Hematopoietic multipotent progenitor cell treated with erythropoietin and hydrocortisone succinate and interleukin-3 and kit ligand, for 15 days (in vitro differentiated cells): ENCODE data around the gene BBS7.
A peak's percentile ranks its signal among the peaks of the same experiment; 100 is the strongest.

Experiments used
- DNase-seq: peaks from one replicate; pipeline ENCODE4 v3.0.0-alpha.2; 2015; ENCODE audit warnings: low spot score

Gene BBS7

GRCh38 chr4:121869841-121870822, at the start of gene BBS7:
Gene BBS7, minus strand, starts transcription at chr4:121870474. Its CDS starts 161 bp downstream, at chr4:121870313.
- peak; percentile 90 for DNase-seq

DNA sequence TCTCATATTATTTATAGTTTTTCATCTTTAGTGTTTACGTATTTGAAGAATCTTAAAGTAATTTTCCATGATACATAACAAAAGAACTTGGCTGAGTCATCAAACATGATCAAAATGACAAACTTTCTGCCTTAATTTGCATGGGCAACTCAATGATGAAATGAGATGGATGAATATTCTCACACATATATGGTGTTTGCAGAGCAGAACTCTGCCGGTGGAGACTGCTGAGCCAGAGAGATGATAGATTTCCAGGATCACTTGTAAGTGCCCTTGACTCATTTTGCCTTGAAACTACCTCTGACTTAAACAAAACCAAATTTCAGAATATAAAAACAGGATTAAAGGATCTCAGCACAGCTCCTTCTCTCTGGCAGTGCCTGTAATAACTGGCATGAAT, 43.4 kb upstream of the BBS7 start:
- DNase-seq: no peak

DNA sequence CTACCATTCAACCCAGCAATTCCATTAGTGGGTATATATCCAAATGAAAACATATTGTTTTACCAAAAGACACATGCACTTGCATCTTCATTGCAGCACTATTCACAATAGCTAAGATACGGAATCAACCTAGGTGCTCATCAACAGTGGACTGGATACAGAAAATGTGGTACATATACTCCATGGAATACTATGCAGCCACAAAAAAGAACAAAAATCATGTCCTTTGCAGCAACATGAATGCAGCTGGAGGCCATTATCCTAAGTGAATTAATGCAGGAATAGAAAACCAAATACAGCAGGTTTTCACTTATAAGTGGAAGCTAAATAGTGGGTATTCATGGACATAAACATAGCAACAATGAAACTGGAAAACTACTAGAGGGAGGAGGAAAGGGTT, 38.1 kb upstream of the BBS7 start:
- DNase-seq: no peak

DNA sequence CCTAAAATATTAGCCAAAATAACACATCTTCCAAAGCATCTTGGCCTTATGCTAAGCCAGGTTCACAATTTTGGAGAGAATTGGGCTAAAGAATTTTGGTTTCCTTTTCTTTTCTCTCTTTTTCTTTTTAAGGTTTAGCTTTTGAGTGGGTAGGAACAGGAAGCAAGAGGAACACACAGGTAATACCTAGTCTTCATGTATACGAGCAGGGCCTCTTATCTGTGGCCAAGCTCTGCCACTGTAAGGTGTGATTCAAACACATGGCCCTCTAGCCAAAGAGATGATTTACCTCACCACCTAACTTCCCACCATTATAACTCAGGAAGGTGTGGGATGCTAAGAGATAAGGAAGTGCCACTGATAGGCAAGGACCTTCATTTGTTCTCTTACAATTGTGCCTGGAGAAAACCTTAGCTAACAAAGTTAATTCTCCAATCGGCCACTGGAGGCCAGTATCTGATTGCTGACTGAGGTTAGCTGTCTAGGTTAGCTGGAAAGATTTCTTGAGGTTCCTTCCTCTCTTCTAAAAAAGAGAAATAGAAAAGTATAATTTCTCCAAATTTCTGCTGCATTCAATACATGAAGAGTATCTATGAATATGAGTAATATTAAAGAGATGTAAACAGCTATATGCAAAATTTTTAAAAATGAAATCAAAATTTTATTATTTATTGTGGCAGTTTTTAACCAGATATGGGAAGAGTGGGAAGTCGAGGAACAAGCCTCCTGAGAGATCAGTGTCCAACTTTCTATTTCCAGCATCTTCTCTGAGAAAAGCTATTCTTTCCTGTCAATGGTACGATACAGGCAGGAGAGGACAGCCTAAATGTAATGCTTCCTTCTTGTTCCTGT, 30.1 kb upstream of the BBS7 start:
- DNase-seq: peak; percentile 26

DNA sequence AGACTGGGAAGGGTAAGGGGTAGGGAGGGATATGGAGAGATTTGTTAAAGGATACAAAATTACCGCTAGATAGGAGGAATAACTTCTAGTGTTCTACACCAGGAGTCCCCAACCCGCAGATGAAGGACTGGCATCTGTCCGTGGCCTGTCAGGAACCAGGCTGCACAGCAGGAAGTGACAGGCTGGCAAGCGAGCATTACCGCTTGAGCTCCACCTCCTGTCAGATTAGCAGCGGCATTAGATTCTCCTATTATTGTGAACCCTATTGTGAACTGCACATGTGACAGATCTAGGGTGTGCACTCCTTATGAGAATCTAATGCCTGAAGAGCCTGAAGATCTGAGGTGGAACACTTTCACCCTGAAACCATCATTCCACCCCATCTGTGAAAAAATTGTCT, 27.9 kb upstream of the BBS7 start:
- DNase-seq: no peak

DNA sequence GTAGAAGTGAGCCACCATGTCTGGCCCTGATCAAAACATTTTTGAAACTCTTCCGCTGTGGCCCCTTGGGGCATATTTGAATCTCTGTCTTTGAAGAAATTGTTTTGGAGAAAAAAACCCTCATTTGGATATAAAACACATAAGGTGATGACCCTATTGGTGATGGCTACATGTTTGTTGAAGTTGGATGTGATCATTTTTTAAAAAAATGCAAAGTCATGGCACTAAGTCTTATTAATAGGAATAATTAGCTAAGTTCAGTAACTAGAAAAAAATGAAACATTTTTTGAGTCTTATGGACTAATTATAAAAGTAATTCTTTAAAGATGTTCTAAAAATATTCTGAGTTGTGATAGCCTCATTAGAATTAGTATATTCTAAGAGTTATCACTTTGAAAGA, 17.9 kb upstream of the BBS7 start:
- DNase-seq: no peak

- DNase-seq: no peak
Observed at GRCh38 chr4:121885115-121885514, 14.8 kb upstream of the BBS7 start.

GRCh38 chr4:121881158-121881557, 10.9 kb upstream of the BBS7 start:
- DNase-seq: no peak

GRCh38 chr4:121879135-121879534, 8.9 kb upstream of the BBS7 start:
- no peak for DNase-seq

GRCh38 chr4:121877041-121877773, 6.9 kb upstream of the BBS7 start:
- no peak for DNase-seq

DNA sequence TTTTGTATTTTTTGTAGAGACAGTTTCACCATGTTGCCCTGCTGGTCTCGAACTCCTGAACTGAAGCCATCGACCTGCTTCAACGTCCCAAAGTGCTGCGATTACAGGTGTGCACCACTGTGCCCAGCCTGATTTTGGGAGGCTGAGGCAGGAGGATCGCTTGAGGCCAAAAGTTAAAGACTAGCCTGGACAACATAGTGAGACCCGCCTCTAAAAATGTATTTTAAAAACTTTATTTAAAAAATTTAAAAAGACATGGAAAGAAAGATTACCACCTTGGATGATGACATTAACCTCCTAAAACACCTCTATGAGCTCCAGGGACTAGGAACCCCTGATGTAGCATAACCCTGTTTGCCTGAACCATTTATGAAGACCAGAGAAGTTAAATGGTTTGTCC, 5.8 kb upstream of the BBS7 start:
- DNase-seq: no peak

DNA sequence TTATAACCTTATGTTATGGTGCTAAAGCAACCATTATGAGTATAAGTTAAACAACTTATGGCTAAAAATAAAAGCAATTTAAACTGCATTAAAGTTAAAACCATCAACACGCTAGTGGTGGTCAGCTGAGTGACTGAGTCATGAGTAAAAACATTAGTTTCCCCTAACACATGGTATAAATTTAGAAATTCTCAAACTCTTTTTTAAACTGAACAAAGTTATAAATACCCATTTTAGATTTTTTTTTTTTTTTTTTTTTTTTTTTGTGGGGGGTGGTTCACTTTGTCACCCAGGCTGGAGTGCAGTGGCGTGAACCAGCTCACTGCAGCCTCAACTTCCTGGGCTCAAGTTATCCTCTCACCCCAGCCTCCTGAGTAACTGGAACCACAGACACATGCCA, 5.4 kb upstream of the BBS7 start:
- no peak for DNase-seq

- DNase-seq: no peak
Observed at GRCh38 chr4:121873604-121874003, 3.3 kb upstream of the BBS7 start.

- no peak for DNase-seq
Observed at GRCh38 chr4:121863799-121864198, 6.5 kb downstream of the BBS7 start.

- peak; percentile 6 for DNase-seq
Observed at GRCh38 chr4:121861426-121861825, 8.8 kb downstream of the BBS7 start.

- DNase-seq: no peak
Observed at GRCh38 chr4:121860121-121860520, 10.2 kb downstream of the BBS7 start.

- no peak for DNase-seq
Observed at GRCh38 chr4:121851354-121851753, 18.9 kb downstream of the BBS7 start.

GRCh38 chr4:121846662-121847061, 23.6 kb downstream of the BBS7 start:
- no peak for DNase-seq

GRCh38 chr4:121842862-121843261, 27.4 kb downstream of the BBS7 start:
- DNase-seq: no peak

- DNase-seq: no peak
Observed at GRCh38 chr4:121838136-121838535, 32.1 kb downstream of the BBS7 start.

GRCh38 chr4:121829511-121829910, 40.8 kb downstream of the BBS7 start:
- DNase-seq: no peak

GRCh38 chr4:121827853-121828252, 42.4 kb downstream of the BBS7 start:
- peak; percentile 46 for DNase-seq
